Measurements from ENCODE around the gene ARCN1.

- TF ChIP-seq CTCF (conservative IDR thresholded peaks at IDR 0.05; ENCODE audit: low read length), result 0 out of 2 replicates have a peak, but pooled peaks have one; percentile 16
- no peak for TF ChIP-seq EZH2phosphoT487 (IDR thresholded peaks at IDR 0.05; ENCODE audit: borderline replicate concordance, low read depth, low read length)
Measured at GRCh38 chr11:118572061-118572980, at the start of gene ARCN1.

All from OCI-LY7 (cell line).